Neuronal stem cell (in vitro differentiated cells): ENCODE data around the gene FPGS. TPM values are rescaled to one million over a fixed set of nuclear protein-coding genes. Genes with fewer than 3 reads are reported as not detected.
A peak's percentile ranks its signal among the peaks of the same experiment; 100 is the strongest.

ENCODE experiments used
- DNase-seq: peaks from one replicate; pipeline ENCODE4 v3.0.0-alpha.2; 2013; ENCODE audit warnings: low spot score
- H2AFZ ChIP-seq: one replicate; pipeline ENCODE4 v1.6.1; 2013; ENCODE audit warnings: mild to moderate bottlenecking, low read length, inconsistent platforms
- H2AK5ac ChIP-seq: 2 replicates; pipeline ENCODE4 v1.6.1; 2013; ENCODE audit warnings: low read depth, mild to moderate bottlenecking, inconsistent platforms, low read length, moderate library complexity, mixed read lengths
- H2BK120ac ChIP-seq: 2 replicates; pipeline ENCODE4 v1.6.1; 2013; ENCODE audit warnings: low read depth, mild to moderate bottlenecking, inconsistent platforms, low read length, moderate library complexity, mixed read lengths
- H2BK12ac ChIP-seq: one replicate; pipeline ENCODE4 v1.6.1; 2013; ENCODE audit warnings: low read length, inconsistent platforms
- H2BK15ac ChIP-seq: 2 replicates; pipeline ENCODE4 v1.6.1; 2013; ENCODE audit warnings: mild to moderate bottlenecking, low read length, inconsistent platforms, mixed read lengths
- H2BK5ac ChIP-seq: one replicate; pipeline ENCODE4 v1.6.1; 2013; ENCODE audit warnings: inconsistent platforms, mild to moderate bottlenecking, low read length, moderate library complexity
- H3K14ac ChIP-seq: one replicate; pipeline ENCODE4 v1.6.1; 2013; ENCODE audit warnings: low read length, inconsistent platforms
- H3K18ac ChIP-seq: 2 replicates; pipeline ENCODE4 v1.6.1; 2013; ENCODE audit warnings: low read length, inconsistent platforms
- H3K23ac ChIP-seq: 2 replicates; pipeline ENCODE4 v1.6.1; 2013; ENCODE audit warnings: low read depth, mild to moderate bottlenecking, mixed read lengths, low read length, inconsistent platforms; ENCODE audit not compliant: poor library complexity
- H3K27ac ChIP-seq: replicated peaks from 3 replicates; pipeline ENCODE4 v1.5.1; 2013; ENCODE audit warnings: low read length, inconsistent platforms
- H3K27me3 ChIP-seq, 3 experiments: 2 replicates each; pipeline ENCODE4 v1.6.1; 2013; ENCODE audit warnings: low read length in 3 of 3, mild to moderate bottlenecking in 2 of 3, inconsistent platforms in 1 of 3, low read depth in 1 of 3, mixed read lengths in 1 of 3, moderate library complexity in 1 of 3; ENCODE audit not compliant: control insufficient read depth in 3 of 3, insufficient read depth in 3 of 3
- H3K36me3 ChIP-seq, 2 donors: replicated peaks in 1 of 2; 2 replicates each; pipeline ENCODE4 v1.6.1; 2013; ENCODE audit warnings: low read length in 2 of 2; ENCODE audit not compliant: control insufficient read depth in 2 of 2, insufficient read depth in 2 of 2
- H3K4ac ChIP-seq: 2 replicates; pipeline ENCODE4 v1.6.1; 2013; ENCODE audit warnings: inconsistent platforms, mild to moderate bottlenecking, low read length, moderate library complexity
- H3K4me1 ChIP-seq, 2 donors: 1 replicate in 1 of 2; 2 replicates in 1 of 2; pipeline ENCODE4 v1.6.1; 2013; ENCODE audit warnings: low read length in 2 of 2, low read depth in 1 of 2; ENCODE audit not compliant: control insufficient read depth in 2 of 2, insufficient read depth in 1 of 2
- H3K4me2 ChIP-seq: one replicate; pipeline ENCODE4 v1.6.1; 2013; ENCODE audit warnings: mild to moderate bottlenecking, low read length, inconsistent platforms; ENCODE audit not compliant: insufficient read depth, poor library complexity, severe bottlenecking
- H3K4me3 ChIP-seq, 2 donors: 2 replicates each; pipeline ENCODE4 v1.5.1; 2013; ENCODE audit warnings: low read length in 2 of 2, mild to moderate bottlenecking in 2 of 2, inconsistent platforms in 1 of 2, moderate library complexity in 1 of 2
- H3K79me1 ChIP-seq: one replicate; pipeline ENCODE4 v1.6.1; 2013; ENCODE audit warnings: low read depth, mild to moderate bottlenecking, inconsistent platforms, low read length, moderate library complexity
- H3K9ac ChIP-seq: one replicate; pipeline ENCODE4 v1.6.1; 2013; ENCODE audit warnings: mild to moderate bottlenecking, low read depth, low read length, inconsistent platforms; ENCODE audit not compliant: poor library complexity
- H3K9me3 ChIP-seq, 2 donors: replicated peaks in 1 of 2; 2 replicates each; pipeline versions ENCODE3 to v1.6.1; 2013; ENCODE audit warnings: low read length in 2 of 2, mild to moderate bottlenecking in 2 of 2, inconsistent platforms in 1 of 2, low read depth in 1 of 2, mixed read lengths in 1 of 2, moderate library complexity in 1 of 2; ENCODE audit not compliant: control insufficient read depth in 2 of 2, insufficient read depth in 1 of 2
- H4K8ac ChIP-seq: one replicate; pipeline ENCODE4 v1.6.1; 2013; ENCODE audit warnings: low read depth, mild to moderate bottlenecking, inconsistent platforms, low read length, moderate library complexity
- H4K91ac ChIP-seq: one replicate; pipeline ENCODE4 v1.6.1; 2013; ENCODE audit warnings: low read length, low read depth, mild to moderate bottlenecking, inconsistent platforms; ENCODE audit not compliant: poor library complexity
- whole genome bisulfite sequencing, 2 donors: extraction: QIAGEN DNeasy Blood & Tissue Kit; methylation state at CpG; one replicate each; pipeline ENCODE4 v1.1.7; 2013; ENCODE audit warnings: missing lambda C conversion rate in 2 of 2, mixed read lengths in 1 of 2; ENCODE audit not compliant: insufficient read length in 2 of 2, insufficient replicate concordance in 1 of 2; ENCODE audit errors: extremely low coverage in 2 of 2; 5-methylcytosine and 5-hydroxymethylcytosine counted together
- polyA plus RNA-seq, 2 experiments: library from polyadenylated mRNA; stranded (reverse); fragments of 200-250 nt; gene quantifications; one replicate each; pipeline ENCODE4 v1.2.3, GENCODE V29; 2013

The FPGS gene
- 30.2 TPM for polyA plus RNA-seq (2013, experiment 1 of 2)
- polyA plus RNA-seq (2013, experiment 2 of 2), result 32.1 TPM

- Histone ChIP-seq H2AFZ (peak within 1 kb of the TSS; percentile 100), H3K9ac (peak within 1 kb of the TSS; percentile 97)
These were observed at the start of gene FPGS for GRCh38 chr9:127802576-127803443. TSS of gene FPGS (plus strand) at chr9:127802882. CDS start at chr9:127802925, 43 bp downstream.

GRCh38 chr9:127753148-127753547, 49.5 kb upstream of the FPGS start:
- Histone ChIP-seq H4K8ac (no peak overlapping the region), H3K14ac (no peak overlapping the region), H3K79me1 (peaks cover 1% of the 10 kb centered on the region), H3K27ac (no peak overlapping the region), H3K23ac (no peak overlapping the region), H4K91ac (no peak overlapping the region), H3K4me1 (peaks cover 2 to 4% of the 10 kb centered on the region in 2 donors), H3K18ac (no peak overlapping the region), H3K4me2 (no peak overlapping the region), H2BK12ac (no peak overlapping the region), H2BK15ac (no peak overlapping the region), H3K9me3 (no peaks in the 10 kb centered on the region), H2AK5ac (no peak overlapping the region), H2BK120ac (no peak overlapping the region), H3K36me3 (peaks cover 0 to 9% of the 10 kb centered on the region in 2 donors), H3K4ac (no peak overlapping the region), H3K4me3 (no peak overlapping the region), H3K27me3 (peaks cover 0 to 59% (median 3%) of the 10 kb centered on the region in 3 experiments), H2AFZ (no peak overlapping the region), H2BK5ac (no peak overlapping the region), H3K9ac (no peak overlapping the region)
- DNase-seq, result no peak
- WGBS, 2 donors, result no CpG with 5 or more reads among the region's 8 CpGs

More at GRCh38 chr9:127802576-127803443, at the start of gene FPGS:
- no peaks in the 10 kb centered on the region for H3K9me3 ChIP-seq
- H4K91ac ChIP-seq, result peak within 1 kb of the TSS; percentile 95
- no peaks in the 10 kb centered on the region for H3K27me3 ChIP-seq
- H3K4ac ChIP-seq, result no peak within 1 kb of the TSS
- WGBS, 2 donors, result no CpG with 5 or more reads among the region's 83 CpGs
- H3K27ac ChIP-seq, result peak within 1 kb of the TSS; percentile 85
- no peak within 1 kb of the TSS for H2AK5ac ChIP-seq
- H3K36me3 ChIP-seq, result peaks cover 8 to 36% of the 10 kb centered on the region in 2 donors
- H3K79me1 ChIP-seq, result peaks cover 10% of the 10 kb centered on the region
- peak within 1 kb of the TSS; percentile 100 for H3K18ac ChIP-seq
- peak within 1 kb of the TSS; percentile 82 to 95 for H3K4me3 ChIP-seq
- no peak within 1 kb of the TSS for H3K14ac ChIP-seq
- H4K8ac ChIP-seq, result peak within 1 kb of the TSS; percentile 70
- peaks cover 11 to 15% of the 10 kb centered on the region in 2 donors for H3K4me1 ChIP-seq
- H2BK15ac ChIP-seq, result no peak within 1 kb of the TSS
- H3K23ac ChIP-seq, result peak within 1 kb of the TSS; percentile 97
- peak within 1 kb of the TSS; percentile 53 for H2BK5ac ChIP-seq
- H3K4me2 ChIP-seq, result peak within 1 kb of the TSS; percentile 80
- peak within 1 kb of the TSS; percentile 81 for H2BK120ac ChIP-seq
- peak; percentile 82 for DNase-seq
- peak within 1 kb of the TSS; percentile 41 for H2BK12ac ChIP-seq

- H3K18ac ChIP-seq, result no peak overlapping the region
- H3K4ac ChIP-seq, result no peak overlapping the region
- no peak overlapping the region for H2AFZ ChIP-seq
- H3K9ac ChIP-seq, result no peak overlapping the region
- no peak overlapping the region for H2BK15ac ChIP-seq
- peaks cover 2 to 4% of the 10 kb centered on the region in 2 donors for H3K4me1 ChIP-seq
- peaks cover 0 to 6% of the 10 kb centered on the region in 2 donors for H3K36me3 ChIP-seq
- no peak overlapping the region for H3K27ac ChIP-seq
- no peak for DNase-seq
- H2BK120ac ChIP-seq, result no peak overlapping the region
- H4K8ac ChIP-seq, result no peak overlapping the region
- H3K4me3 ChIP-seq, result peak overlapping the region in 1 of 2 donors; percentile 38
- no peak overlapping the region for H3K23ac ChIP-seq
- WGBS, 2 donors, result no CpG with 5 or more reads among the region's 8 CpGs
- no peak overlapping the region for H3K4me2 ChIP-seq
- H2BK5ac ChIP-seq, result no peak overlapping the region
- no peaks in the 10 kb centered on the region for H3K9me3 ChIP-seq
- no peak overlapping the region for H4K91ac ChIP-seq
- no peak overlapping the region for H2BK12ac ChIP-seq
- no peak overlapping the region for H3K14ac ChIP-seq
- no peak overlapping the region for H2AK5ac ChIP-seq
- H3K79me1 ChIP-seq, result peaks cover under 1% of the 10 kb centered on the region
- peaks cover 0 to 59% (median 3%) of the 10 kb centered on the region in 3 experiments for H3K27me3 ChIP-seq
These were observed 49.1 kb upstream of the FPGS start for GRCh38 chr9:127753622-127754021.
